HG03097 (cell line): Measurements from ENCODE around the gene MAP7.
"Not testable (repeated sequence)": the region's sequence is repeated elsewhere in the genome, so short reads cannot be mapped to it uniquely, and the experiment has no call there.

Experiments
- ATAC-seq: cut with Tn5 transposase; IDR thresholded peaks from one replicate; pipeline ENCODE4 v1.9.1; 2021; ENCODE audit not compliant: unreplicated experiment, low FRiP score

Gene MAP7

GRCh38 chr6:136403110-136403980, 146.9 kb downstream of the MAP7 start:
- no peak for ATAC-seq

DNA sequence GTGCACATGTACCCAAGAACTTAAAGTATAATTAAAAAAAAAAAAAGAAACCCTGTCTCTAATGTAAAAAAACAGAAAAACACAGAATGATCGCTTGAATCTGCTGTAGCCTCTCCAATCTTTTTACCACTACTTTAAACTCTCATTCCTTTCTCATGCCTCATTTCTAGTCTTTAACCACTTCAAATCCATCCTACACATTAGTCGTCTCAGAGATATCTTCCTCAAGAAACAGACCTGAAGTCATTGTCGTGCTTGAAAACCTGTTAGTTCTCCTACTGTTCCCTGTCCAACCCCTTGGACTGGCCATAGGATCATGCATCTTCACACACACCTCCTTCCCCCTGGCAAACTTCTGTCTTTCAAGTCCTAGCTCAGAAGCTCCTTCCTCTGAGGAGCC, 148.5 kb downstream of the MAP7 start:
- ATAC-seq, result no peak

DNA sequence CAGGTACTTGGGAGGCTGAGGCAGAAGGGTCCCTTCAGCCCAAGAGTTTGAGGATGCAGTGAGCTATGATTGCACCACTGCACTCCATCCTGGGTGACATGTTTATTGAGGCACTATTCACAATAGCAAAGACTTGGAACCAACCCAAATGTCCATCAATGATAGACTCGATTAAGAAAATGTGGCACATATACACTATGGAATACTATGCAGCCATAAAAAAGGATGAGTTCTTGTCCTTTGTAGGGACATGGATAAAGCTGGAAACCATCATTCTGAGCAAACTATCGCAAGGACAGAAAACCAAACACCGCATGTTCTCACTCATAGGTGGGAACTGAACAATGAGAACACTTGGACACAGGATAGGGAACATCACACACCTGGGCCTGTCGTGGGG, 149.0 kb downstream of the MAP7 start:
- not testable (repeated sequence) for ATAC-seq

DNA sequence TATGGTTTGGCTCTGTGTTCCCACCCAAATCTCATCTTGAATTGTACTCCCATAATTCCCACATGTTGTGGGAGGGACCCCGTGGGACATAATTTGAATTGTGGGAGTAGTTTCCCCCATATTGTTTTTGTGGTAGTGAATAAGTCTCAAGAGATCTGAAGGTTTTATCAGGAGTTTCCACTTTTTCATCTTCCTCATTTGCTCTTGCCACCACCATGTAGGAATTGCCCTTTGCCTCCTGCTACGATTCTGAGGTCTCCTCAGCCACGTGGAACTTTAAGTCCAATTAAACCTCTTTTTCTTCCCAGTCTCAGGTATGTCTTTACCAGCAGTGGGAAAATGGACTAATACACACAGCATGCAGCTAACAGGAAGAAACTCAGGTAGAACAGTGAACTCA, 151.8 kb downstream of the MAP7 start:
- no peak for ATAC-seq

- no peak for ATAC-seq
Observed at GRCh38 chr6:136396908-136397307, 153.3 kb downstream of the MAP7 start.

DNA sequence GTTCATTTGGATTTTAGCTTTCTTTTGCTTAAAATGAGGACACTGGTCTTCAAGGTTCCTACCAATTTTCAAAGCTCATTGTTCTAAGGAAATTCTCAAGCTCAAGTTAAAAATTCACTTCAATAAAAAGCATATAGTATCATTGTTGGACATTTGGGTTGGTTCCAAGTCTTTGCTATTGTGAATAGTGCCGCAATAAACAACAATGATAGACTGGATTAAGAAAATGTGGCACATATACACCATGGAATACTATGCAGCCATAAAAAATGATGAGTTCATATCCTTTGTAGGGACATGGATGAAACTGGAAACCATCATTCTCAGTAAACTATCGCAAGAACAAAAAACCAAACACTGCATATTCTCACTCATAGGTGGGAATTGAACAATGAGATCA, 159.3 kb downstream of the MAP7 start:
- not testable (repeated sequence) for ATAC-seq

- ATAC-seq, result no peak
Observed at GRCh38 chr6:136387316-136387715, 162.9 kb downstream of the MAP7 start.

DNA sequence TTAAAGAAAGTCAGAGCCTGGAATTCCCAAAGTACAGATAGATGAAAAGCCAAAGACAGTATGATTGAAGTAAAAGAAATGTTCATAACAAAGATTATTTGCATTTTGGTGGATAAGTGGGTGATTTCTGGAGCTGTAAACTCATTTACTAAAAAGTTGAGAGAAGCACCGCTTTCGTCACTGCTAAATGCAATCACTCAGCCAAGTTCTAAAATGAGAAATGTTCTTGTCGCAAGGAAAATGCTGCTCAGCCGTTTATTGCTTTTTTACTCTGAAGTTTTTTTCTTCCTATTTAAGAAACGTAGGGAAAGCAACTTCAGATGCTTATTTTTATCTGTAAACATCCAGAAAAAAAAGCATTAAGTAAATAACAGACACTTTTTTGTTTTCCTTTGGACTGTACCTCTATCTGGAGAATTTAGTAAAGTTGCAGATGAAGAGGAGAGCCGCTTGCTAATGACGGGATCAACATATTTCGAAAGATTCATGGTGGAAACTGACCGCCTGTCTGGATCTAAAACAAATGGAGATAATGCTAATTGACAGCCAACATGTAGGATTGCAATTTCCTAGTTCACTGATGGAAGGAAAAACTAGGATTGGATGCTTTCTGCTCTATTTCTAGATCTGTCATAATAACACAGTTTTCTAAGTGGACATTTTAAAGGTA, 166.8 kb downstream of the MAP7 start:
- ATAC-seq, result no peak

GRCh38 chr6:136382676-136383252, 167.5 kb downstream of the MAP7 start:
- ATAC-seq, result no peak

DNA sequence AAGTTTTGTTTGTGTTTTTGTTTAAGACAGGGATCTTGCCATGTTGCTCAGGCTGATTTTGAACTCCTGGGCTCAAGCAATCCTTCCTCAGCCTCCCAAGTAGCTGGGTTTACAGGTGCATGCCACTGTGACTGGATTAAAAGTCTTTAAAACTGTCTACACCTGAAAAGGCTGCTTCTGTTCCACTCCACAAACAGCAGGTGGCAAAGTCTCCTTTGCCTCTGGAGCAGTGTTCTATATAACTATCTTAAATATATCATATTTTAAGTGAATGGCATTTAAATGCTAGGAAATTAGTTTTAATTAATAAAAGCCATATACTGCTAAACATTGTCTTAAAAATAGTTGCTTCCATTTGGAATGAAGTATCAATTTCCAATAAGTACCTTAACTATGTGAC, 171.3 kb downstream of the MAP7 start:
- no peak for ATAC-seq

GRCh38 chr6:136375836-136376235, 174.4 kb downstream of the MAP7 start:
- ATAC-seq, result not testable (repeated sequence)

- ATAC-seq, result no peak
Observed at GRCh38 chr6:136371959-136372358, 178.3 kb downstream of the MAP7 start.

GRCh38 chr6:136370988-136371728, 179.1 kb downstream of the MAP7 start:
- ATAC-seq, result no peak

GRCh38 chr6:136365776-136366354, 184.4 kb downstream of the MAP7 start:
- ATAC-seq, result no peak

GRCh38 chr6:136362421-136363356, 187.5 kb downstream of the MAP7 start:
- no peak for ATAC-seq

DNA sequence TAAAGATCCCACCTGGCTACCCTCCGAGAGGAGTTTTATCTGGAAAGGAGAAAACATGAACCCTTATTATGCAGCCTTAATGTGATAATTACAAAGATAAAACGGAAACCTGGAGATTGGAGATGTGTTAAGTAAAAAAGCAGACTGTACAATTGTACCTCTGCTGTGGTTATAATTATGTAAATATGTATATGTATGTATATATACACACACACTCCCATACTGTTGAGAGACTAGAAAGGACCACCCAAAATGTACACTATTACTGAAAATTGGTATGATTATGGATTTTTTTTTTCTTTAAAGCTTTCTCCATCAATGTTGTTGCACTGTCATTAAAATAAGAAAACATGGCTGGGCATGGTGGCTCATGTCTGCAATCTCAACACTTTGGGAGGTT, 188.4 kb downstream of the MAP7 start:
- ATAC-seq, result no peak

- ATAC-seq, result no peak
Observed at GRCh38 chr6:136360783-136361182, 189.4 kb downstream of the MAP7 start.

GRCh38 chr6:136359851-136360250, 190.4 kb downstream of the MAP7 start:
- no peak for ATAC-seq

GRCh38 chr6:136351518-136352110, 198.6 kb downstream of the MAP7 start:
- ATAC-seq, result no peak
